ENCODE results near the gene UIMC1.

The UIMC1 gene

GRCh38 chr5:176906126-176906525 is 100.5 kb downstream of the UIMC1 start:
- ATAC-seq = no peak
- Mint-ChIP-seq H3K9me3 (no peaks in the 10 kb centered on the region), H3K4me3 (no peak overlapping the region)

GRCh38 chr5:176904276-176904675 is 102.3 kb downstream of the UIMC1 start:
- no peak for ATAC-seq
- Mint-ChIP-seq H3K27ac (peak overlapping the region in 1 of 2 donors; percentile 45), H3K9me3 (no peaks in the 10 kb centered on the region)

More at GRCh38 chr5:176906126-176906525, 100.5 kb downstream of the UIMC1 start:
- DNase-seq = no peak
- H3K4me1 Mint-ChIP-seq = peaks cover 38% of the 10 kb centered on the region
- peak overlapping the region in 1 of 2 donors; percentile 65 for H3K27ac Mint-ChIP-seq
- H3K27me3 Mint-ChIP-seq = no peaks in the 10 kb centered on the region

GRCh38 chr5:176902911-176903664 is 103.5 kb downstream of the UIMC1 start:
- Mint-ChIP-seq H3K27me3 (peaks cover 2% of the 10 kb centered on the region), H3K4me3 (no peak overlapping the region), H3K4me1 (peaks cover 50% of the 10 kb centered on the region), H3K27ac (no peak overlapping the region), H3K9me3 (no peaks in the 10 kb centered on the region)
- no peak for ATAC-seq
- no peak for DNase-seq

More at GRCh38 chr5:176904276-176904675, 102.3 kb downstream of the UIMC1 start:
- Mint-ChIP-seq H3K4me3 (no peak overlapping the region), H3K4me1 (peaks cover 40% of the 10 kb centered on the region), H3K27me3 (no peaks in the 10 kb centered on the region)
- no peak for DNase-seq

GRCh38 chr5:176902102-176902814 is 104.3 kb downstream of the UIMC1 start:
- Mint-ChIP-seq H3K4me3 (no peak overlapping the region), H3K27ac (peak overlapping the region; percentile 22 to 64), H3K27me3 (peaks cover 10% of the 10 kb centered on the region), H3K9me3 (no peaks in the 10 kb centered on the region), H3K4me1 (peaks cover 55% of the 10 kb centered on the region)
- peak; percentile 7 for ATAC-seq
- DNase-seq = no peak

- H3K27ac Mint-ChIP-seq = peak overlapping the region in 1 of 2 donors; percentile 62
- no peaks in the 10 kb centered on the region for H3K9me3 Mint-ChIP-seq
- H3K4me3 Mint-ChIP-seq = peak overlapping the region; percentile 11 to 24
- peak in 1 of 2 donors; percentile 42 for DNase-seq
- peaks cover 62% of the 10 kb centered on the region for H3K4me1 Mint-ChIP-seq
- peaks cover 12% of the 10 kb centered on the region for H3K27me3 Mint-ChIP-seq
- ATAC-seq = peak; percentile 96
Observed at GRCh38 chr5:176901260-176902101, 105.1 kb downstream of the UIMC1 start.

GRCh38 chr5:176900780-176901204 is 105.8 kb downstream of the UIMC1 start:
- H3K4me1 Mint-ChIP-seq = peaks cover 64% of the 10 kb centered on the region

GRCh38 chr5:176899946-176900779 is 106.4 kb downstream of the UIMC1 start:
- ATAC-seq (no peak), DNase-seq (no peak)
- no peaks in the 10 kb centered on the region for H3K9me3 Mint-ChIP-seq
- H3K4me3 Mint-ChIP-seq = no peak overlapping the region
- peak overlapping the region in 1 of 2 donors; percentile 35 for H3K27ac Mint-ChIP-seq
- peaks cover 12% of the 10 kb centered on the region for H3K27me3 Mint-ChIP-seq
- peaks cover 64% of the 10 kb centered on the region for H3K4me1 Mint-ChIP-seq

More at GRCh38 chr5:176900780-176901204, 105.8 kb downstream of the UIMC1 start:
- H3K27me3 Mint-ChIP-seq = peaks cover 12% of the 10 kb centered on the region
- DNase-seq (no peak), ATAC-seq (no peak)
- no peak overlapping the region for H3K27ac Mint-ChIP-seq
- H3K4me3 Mint-ChIP-seq = no peak overlapping the region
- H3K9me3 Mint-ChIP-seq = no peaks in the 10 kb centered on the region

- Mint-ChIP-seq H3K9me3 (no peaks in the 10 kb centered on the region), H3K27me3 (peaks cover 12% of the 10 kb centered on the region), H3K4me1 (peaks cover 64% of the 10 kb centered on the region), H3K27ac (peak within 1 kb of the TSS; percentile 35 to 51), H3K4me3 (no peak within 1 kb of the TSS)
- no peak for ATAC-seq
- no peak for DNase-seq
Observed at GRCh38 chr5:176899296-176899891, 107.2 kb downstream of the UIMC1 start, which contains the start of gene HK3. Gene HK3 (minus strand): TSS chr5:176899346. CDS start chr5:176896159, 3,187 bp downstream.

GRCh38 chr5:176897263-176897662 is 109.3 kb downstream of the UIMC1 start:
- Mint-ChIP-seq H3K9me3 (no peaks in the 10 kb centered on the region), H3K27ac (no peak overlapping the region), H3K4me3 (no peak overlapping the region), H3K27me3 (peaks cover 12% of the 10 kb centered on the region), H3K4me1 (peaks cover 53% of the 10 kb centered on the region)
- no peak for DNase-seq
- ATAC-seq = no peak

- DNase-seq = no peak
- Mint-ChIP-seq H3K27me3 (peaks cover 12% of the 10 kb centered on the region), H3K9me3 (no peaks in the 10 kb centered on the region), H3K27ac (no peak overlapping the region), H3K4me3 (no peak overlapping the region), H3K4me1 (peaks cover 39% of the 10 kb centered on the region)
- ATAC-seq = no peak
Observed at GRCh38 chr5:176895831-176896230, 110.7 kb downstream of the UIMC1 start.

- DNase-seq (peak in 1 of 2 donors; percentile 6), ATAC-seq (no peak)
- no peak overlapping the region for H3K4me3 Mint-ChIP-seq
- H3K9me3 Mint-ChIP-seq = no peaks in the 10 kb centered on the region
- H3K4me1 Mint-ChIP-seq = peaks cover 24% of the 10 kb centered on the region
- H3K27me3 Mint-ChIP-seq = peaks cover 12% of the 10 kb centered on the region
- H3K27ac Mint-ChIP-seq = no peak overlapping the region
Observed at GRCh38 chr5:176894298-176894697, 112.3 kb downstream of the UIMC1 start.

GRCh38 chr5:176892663-176893062 is 113.9 kb downstream of the UIMC1 start:
- ATAC-seq = no peak
- peak in 1 of 2 donors; percentile 3 for DNase-seq
- Mint-ChIP-seq H3K9me3 (no peaks in the 10 kb centered on the region), H3K4me3 (no peak overlapping the region), H3K27ac (no peak overlapping the region), H3K27me3 (peaks cover 6% of the 10 kb centered on the region), H3K4me1 (peaks cover 14% of the 10 kb centered on the region)

GRCh38 chr5:176891331-176891958 is 115.1 kb downstream of the UIMC1 start:
- no peak for DNase-seq
- Mint-ChIP-seq H3K4me1 (peaks cover 2% of the 10 kb centered on the region), H3K9me3 (no peaks in the 10 kb centered on the region), H3K4me3 (no peak overlapping the region), H3K27me3 (no peaks in the 10 kb centered on the region), H3K27ac (no peak overlapping the region)
- ATAC-seq = no peak

All from stimulated activated naive CD8-positive, alpha-beta T cell treated with anti-CD3 and anti-CD28 coated beads, Interleukin-15, amount 100 ng/mL, for 72 hours (primary cell).